Endothelial cell of hepatic sinusoid (primary cell): ENCODE measurements around the gene LIMS1.

Experiments
- in situ Hi-C: cut with HindIII; loops from 2 replicates; pipeline ENCODE4 v1.10.0; 2017; ENCODE audit warnings: low sequenced_read_pairs

LIMS1 gene

GRCh38 chr2:108612514-108613183 lies 78.4 kb downstream of the LIMS1 start:
- in situ Hi-C loops, result no loop called here

- in situ Hi-C loops, result no loop called here
Observed at GRCh38 chr2:108613261-108614042, 79.2 kb downstream of the LIMS1 start.

- in situ Hi-C loops, result no loop called here
Observed at GRCh38 chr2:108614043-108614545, 79.8 kb downstream of the LIMS1 start.

GRCh38 chr2:108614659-108615058 lies 80.4 kb downstream of the LIMS1 start:
- in situ Hi-C loops, result no loop called here

- in situ Hi-C loops, result no loop called here
Observed at GRCh38 chr2:108615480-108616090, 81.3 kb downstream of the LIMS1 start.

GRCh38 chr2:108616318-108616717 lies 82.0 kb downstream of the LIMS1 start:
- in situ Hi-C loops, result no loop called here

GRCh38 chr2:108616751-108617161 lies 82.5 kb downstream of the LIMS1 start:
- in situ Hi-C loops, result no loop called here

- in situ Hi-C loops, result no loop called here
Observed at GRCh38 chr2:108617617-108618016, 83.3 kb downstream of the LIMS1 start.

- in situ Hi-C loops, result no loop called here
Observed at GRCh38 chr2:108619925-108620620, 85.8 kb downstream of the LIMS1 start.

- in situ Hi-C loops, result no loop called here
Observed at GRCh38 chr2:108620656-108621055, 86.4 kb downstream of the LIMS1 start.

GRCh38 chr2:108621087-108621559 lies 86.9 kb downstream of the LIMS1 start:
- in situ Hi-C loops, result no loop called here

- in situ Hi-C loops, result no loop called here
Observed at GRCh38 chr2:108621687-108622681, 87.7 kb downstream of the LIMS1 start.

GRCh38 chr2:108623616-108624015 lies 89.3 kb downstream of the LIMS1 start:
- in situ Hi-C loops, result no loop called here

GRCh38 chr2:108625186-108625827 lies 91.0 kb downstream of the LIMS1 start:
- in situ Hi-C loops, result no loop called here

GRCh38 chr2:108625828-108626195 lies 91.5 kb downstream of the LIMS1 start:
- in situ Hi-C loops, result no loop called here

- in situ Hi-C loops, result no loop called here
Observed at GRCh38 chr2:108626995-108627394, 92.7 kb downstream of the LIMS1 start.

GRCh38 chr2:108627911-108628567 lies 93.8 kb downstream of the LIMS1 start:
- in situ Hi-C loops, result no loop called here

- in situ Hi-C loops, result no loop called here
Observed at GRCh38 chr2:108628936-108629335, 94.7 kb downstream of the LIMS1 start.

- in situ Hi-C loops, result no loop called here
Observed at GRCh38 chr2:108629417-108629816, 95.1 kb downstream of the LIMS1 start.
